DND-41 (cell line): ENCODE results near the gene RHBDF1.

ENCODE experiments used
- CTCF ChIP-seq: IDR thresholded peaks from 2 replicates; pipeline ENCODE4 v1.5.1; 2012; ENCODE audit warnings: borderline replicate concordance, low read length, moderate library complexity, mild to moderate bottlenecking; ENCODE audit not compliant: poor library complexity, severe bottlenecking; ENCODE audit errors: extremely low read depth
- EZH2 ChIP-seq: IDR thresholded peaks from 3 replicates; pipeline ENCODE4 v1.6.1; 2012; ENCODE audit warnings: borderline replicate concordance, low read depth, mild to moderate bottlenecking, moderate library complexity, low read length, inconsistent platforms; ENCODE audit not compliant: severe bottlenecking

GRCh38 chr16:104928-105327 lies 32.5 kb upstream of the RHBDF1 start:
- TF ChIP-seq EZH2 (no peak), CTCF (no peak)
